Ovary (tissue), 3 donors: ENCODE measurements around the gene PRPF38B.

Experiments
- CTCF ChIP-seq, 3 donors: fragments of 450-650 bp in 2 of 3; fragments of 200-600 bp in 1 of 3; IDR thresholded peaks; one replicate each; pipeline versions ENCODE4 v1.5.1 to v1.8.0; 2016 to 2022; ENCODE audit warnings: antibody characterized with exemption in 3 of 3, mild to moderate bottlenecking in 1 of 3
- POLR2A ChIP-seq: fragments of 450-650 bp; IDR thresholded peaks from one replicate; pipeline ENCODE4 v1.6.1; 2017; ENCODE audit warnings: antibody characterized with exemption, mild to moderate bottlenecking, moderate library complexity
- donor health status: DM: no; HTN: no; CAD: no.

DNA sequence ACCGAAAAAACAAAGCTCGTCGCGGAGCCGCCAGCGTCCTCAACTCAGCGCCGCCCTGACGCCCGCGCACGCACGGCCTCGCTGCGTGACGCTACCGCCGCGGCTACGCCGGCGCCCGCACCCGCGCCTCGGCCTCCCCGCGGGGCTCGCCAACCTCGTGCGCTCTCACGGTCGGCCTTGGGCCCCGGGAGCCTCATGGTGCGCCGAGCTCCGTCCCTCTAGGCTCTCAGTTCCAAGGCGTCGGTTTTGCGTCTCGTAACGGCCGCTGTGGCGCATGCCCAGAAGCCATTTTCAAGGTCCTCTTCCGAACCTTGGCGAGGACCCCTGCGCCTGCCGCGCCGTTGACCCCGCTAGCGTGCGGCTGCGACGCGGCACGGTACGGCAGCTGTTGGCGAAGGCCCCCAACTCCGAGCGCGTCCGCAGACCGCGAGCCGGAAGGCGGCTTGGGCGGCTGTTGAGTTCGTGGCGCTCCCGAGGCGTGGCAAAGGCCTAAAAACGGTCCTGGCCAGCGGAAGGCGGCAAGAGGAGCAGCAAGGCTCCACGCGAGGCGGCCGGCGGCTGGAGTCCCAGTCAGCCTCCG is 31.0 kb upstream of the PRPF38B start, which contains the start of gene HENMT1:
- TF ChIP-seq CTCF (IDR thresholded peaks at IDR 0.05) (no peak), POLR2A (no peak)
